Measurements from ENCODE around the gene NUP153. TPM values are rescaled to one million over a fixed set of nuclear protein-coding genes. Genes with fewer than 3 reads are reported as not detected.

NUP153 gene
- total RNA-seq, 1 experiment from 2014 or later = 36.3 TPM

DNA sequence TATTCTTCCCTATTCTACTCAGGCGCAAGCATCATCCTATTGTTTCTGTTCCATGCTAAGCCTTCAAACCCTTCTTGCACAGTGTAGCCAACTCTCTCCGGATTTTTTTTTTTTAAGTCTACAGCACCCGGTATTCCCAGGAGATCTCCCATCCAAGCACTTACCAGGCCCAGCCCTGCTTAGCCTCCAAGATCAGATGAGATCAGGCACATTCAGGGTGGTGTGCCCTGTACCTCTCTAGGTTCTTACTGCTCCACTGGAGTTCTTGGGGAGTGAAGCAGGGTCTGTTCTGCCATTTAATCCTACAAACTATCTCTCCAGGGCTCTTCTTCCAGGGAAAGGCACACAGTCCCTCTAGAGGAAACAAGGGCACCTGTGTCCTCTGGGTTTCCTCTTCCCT, 14.9 kb upstream of the NUP153 start:
- intact Hi-C loops (cut with micrococcal nuclease; ENCODE audit: unreplicated experiment) = no loop called here
- CTCF ChIA-PET = no interaction called here
- H3K9me3 Mint-ChIP-seq (ENCODE audit: low read depth, unreplicated experiment) = no peaks in the 10 kb centered on the region
- no peaks in the 10 kb centered on the region for H3K36me3 Mint-ChIP-seq (ENCODE audit: insufficient read depth, unreplicated experiment)
- H3K4me3 Mint-ChIP-seq (ENCODE audit: low read depth, unreplicated experiment) = no peak overlapping the region
- no peaks in the 10 kb centered on the region for H3K27me3 Mint-ChIP-seq (ENCODE audit: unreplicated experiment)
- peaks cover 8% of the 10 kb centered on the region for H3K4me1 Mint-ChIP-seq (ENCODE audit: low read depth, unreplicated experiment)
- no TSS peak for BruUV-seq (replicated peaks)
- TF ChIP-seq, protein P1, sequence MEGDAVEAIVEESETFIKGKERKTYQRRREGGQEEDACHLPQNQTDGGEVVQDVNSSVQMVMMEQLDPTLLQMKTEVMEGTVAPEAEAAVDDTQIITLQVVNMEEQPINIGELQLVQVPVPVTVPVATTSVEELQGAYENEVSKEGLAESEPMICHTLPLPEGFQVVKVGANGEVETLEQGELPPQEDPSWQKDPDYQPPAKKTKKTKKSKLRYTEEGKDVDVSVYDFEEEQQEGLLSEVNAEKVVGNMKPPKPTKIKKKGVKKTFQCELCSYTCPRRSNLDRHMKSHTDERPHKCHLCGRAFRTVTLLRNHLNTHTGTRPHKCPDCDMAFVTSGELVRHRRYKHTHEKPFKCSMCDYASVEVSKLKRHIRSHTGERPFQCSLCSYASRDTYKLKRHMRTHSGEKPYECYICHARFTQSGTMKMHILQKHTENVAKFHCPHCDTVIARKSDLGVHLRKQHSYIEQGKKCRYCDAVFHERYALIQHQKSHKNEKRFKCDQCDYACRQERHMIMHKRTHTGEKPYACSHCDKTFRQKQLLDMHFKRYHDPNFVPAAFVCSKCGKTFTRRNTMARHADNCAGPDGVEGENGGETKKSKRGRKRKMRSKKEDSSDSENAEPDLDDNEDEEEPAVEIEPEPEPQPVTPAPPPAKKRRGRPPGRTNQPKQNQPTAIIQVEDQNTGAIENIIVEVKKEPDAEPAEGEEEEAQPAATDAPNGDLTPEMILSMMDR (IDR thresholded peaks at IDR 0.05; ENCODE audit: unreplicated experiment) = no peak
- H3K27ac Mint-ChIP-seq (ENCODE audit: unreplicated experiment) = no peak overlapping the region
- DNase-seq = no peak

DNA sequence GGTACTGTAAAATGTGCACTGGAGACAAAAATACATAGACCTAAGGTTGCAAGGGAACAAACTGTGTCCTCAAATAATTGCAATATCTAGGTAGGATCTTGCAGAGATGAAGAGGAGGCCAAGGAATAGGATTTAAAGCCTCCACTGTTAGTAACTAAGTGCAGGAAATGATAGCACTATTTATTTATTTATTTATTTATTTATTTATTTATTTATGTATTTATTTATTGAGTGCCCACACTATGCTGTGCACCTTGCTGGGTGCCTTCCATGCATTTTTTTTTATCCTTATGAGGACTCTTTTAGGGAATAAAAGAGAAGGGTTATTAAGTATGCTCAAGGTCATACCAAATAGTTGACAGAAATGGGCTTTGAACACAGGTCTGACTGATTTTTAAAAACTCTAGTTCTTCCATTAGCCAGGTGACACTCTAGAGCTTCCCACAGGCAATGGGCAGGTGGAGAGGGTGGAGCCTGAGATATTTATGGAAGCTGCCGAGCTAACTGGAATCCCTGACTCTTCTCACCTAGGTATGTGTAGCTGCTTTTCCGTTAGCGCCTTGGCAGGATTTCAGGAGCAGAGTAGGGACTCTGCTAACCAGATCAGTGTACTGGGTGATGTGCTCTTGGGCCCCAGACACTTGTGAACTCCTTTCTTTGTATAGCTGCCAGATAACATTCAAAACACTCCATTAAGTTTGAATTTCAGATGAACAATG, 12.8 kb upstream of the NUP153 start:
- no peak for DNase-seq
- intact Hi-C loops (cut with micrococcal nuclease; ENCODE audit: unreplicated experiment) = no loop called here
- no peaks in the 10 kb centered on the region for H3K27me3 Mint-ChIP-seq (ENCODE audit: unreplicated experiment)
- no peak overlapping the region for H3K4me3 Mint-ChIP-seq (ENCODE audit: low read depth, unreplicated experiment)
- no peaks in the 10 kb centered on the region for H3K36me3 Mint-ChIP-seq (ENCODE audit: insufficient read depth, unreplicated experiment)
- peaks cover 19% of the 10 kb centered on the region for H3K4me1 Mint-ChIP-seq (ENCODE audit: low read depth, unreplicated experiment)
- no peaks in the 10 kb centered on the region for H3K9me3 Mint-ChIP-seq (ENCODE audit: low read depth, unreplicated experiment)
- TF ChIP-seq, protein P1 (IDR thresholded peaks at IDR 0.05; ENCODE audit: unreplicated experiment) = no peak
- H3K27ac Mint-ChIP-seq (ENCODE audit: unreplicated experiment) = no peak overlapping the region
- BruUV-seq (replicated peaks) = no TSS peak
- CTCF ChIA-PET = interaction anchor here (0.6 kb wide), 1 partner anchor 13 kb away, joined by 3 read pairs; the partner anchor contains the start of gene NUP153

DNA sequence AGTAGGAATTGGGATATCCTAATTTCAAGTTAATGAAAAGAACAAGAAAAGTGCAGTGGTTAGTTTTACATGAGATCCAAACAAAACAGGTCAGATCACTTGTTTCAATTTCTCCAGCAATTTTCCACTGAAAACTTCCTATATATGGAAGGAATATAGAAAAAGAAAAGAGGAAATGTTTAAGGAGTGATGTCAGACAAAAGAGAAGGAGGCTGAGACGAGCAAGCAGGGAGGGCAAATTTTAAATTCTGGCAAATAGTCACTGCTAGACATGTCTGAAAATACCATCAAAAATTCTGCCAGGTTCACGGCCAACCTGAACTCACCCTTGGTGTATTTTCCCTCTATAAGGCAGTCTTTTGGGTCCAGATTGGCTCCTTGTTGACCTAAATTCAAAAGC, 9.5 kb upstream of the NUP153 start:
- TF ChIP-seq, protein P1 (IDR thresholded peaks at IDR 0.05; ENCODE audit: unreplicated experiment) = no peak
- Mint-ChIP-seq H3K4me3 (ENCODE audit: low read depth, unreplicated experiment) (no peak overlapping the region), H3K4me1 (ENCODE audit: low read depth, unreplicated experiment) (peaks cover 11% of the 10 kb centered on the region), H3K36me3 (ENCODE audit: insufficient read depth, unreplicated experiment) (no peaks in the 10 kb centered on the region), H3K9me3 (ENCODE audit: low read depth, unreplicated experiment) (no peaks in the 10 kb centered on the region), H3K27me3 (ENCODE audit: unreplicated experiment) (no peaks in the 10 kb centered on the region), H3K27ac (ENCODE audit: unreplicated experiment) (no peak overlapping the region)
- CTCF ChIA-PET = no interaction called here
- no TSS peak for BruUV-seq (replicated peaks)
- intact Hi-C loops (cut with micrococcal nuclease; ENCODE audit: unreplicated experiment) = no loop called here
- no peak for DNase-seq

DNA sequence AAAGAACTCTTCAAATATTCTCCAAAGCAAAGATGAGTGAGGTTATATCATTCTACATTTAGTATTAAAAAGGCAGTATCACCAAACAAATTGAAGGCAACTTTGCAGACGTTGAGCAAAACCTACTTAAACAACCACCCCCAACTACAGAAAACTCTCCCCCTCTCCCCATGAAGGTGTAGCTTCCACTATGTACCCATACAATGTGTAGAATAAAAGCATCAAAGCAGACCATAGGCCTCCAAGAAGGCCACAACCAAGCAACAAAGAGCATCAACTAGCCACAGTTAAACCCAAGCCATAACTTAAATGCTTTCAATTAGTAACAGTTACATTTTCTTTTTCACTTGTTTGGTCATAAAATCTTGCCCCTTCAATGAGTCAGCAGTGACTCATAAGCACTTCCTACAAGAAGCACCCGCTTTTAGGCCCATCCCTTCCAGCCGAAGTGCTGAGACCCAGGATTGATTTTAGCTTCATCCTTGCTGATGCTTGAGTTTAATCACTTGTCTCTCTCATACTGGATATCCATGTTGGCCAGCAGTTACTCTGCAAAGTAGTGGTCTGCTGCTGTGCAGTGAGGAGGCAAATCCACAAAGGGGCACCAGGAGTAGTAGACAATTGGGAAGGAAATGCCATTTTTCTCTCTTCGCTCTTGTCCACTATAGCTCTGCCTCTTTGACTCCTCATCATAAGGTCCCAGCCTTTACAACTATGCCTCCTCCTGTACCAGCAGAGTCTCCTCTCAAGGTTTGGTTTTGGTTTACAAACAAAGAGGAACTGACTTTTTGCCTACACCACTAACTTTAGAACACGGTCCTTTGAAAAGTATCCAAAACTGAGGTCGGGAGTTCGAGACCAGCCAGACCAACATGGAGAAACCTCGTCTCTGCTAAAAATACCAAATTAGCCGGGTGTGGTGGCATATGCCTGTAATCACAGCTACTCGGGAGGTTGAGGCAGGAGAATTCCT, 8.4 kb upstream of the NUP153 start:
- peak; percentile 20 for DNase-seq
- BruUV-seq (replicated peaks) = no TSS peak

More for the DNA sequence above, 8.4 kb upstream of the NUP153 start:
- intact Hi-C loops (cut with micrococcal nuclease; ENCODE audit: unreplicated experiment) = no loop called here
- H3K4me3 Mint-ChIP-seq (ENCODE audit: low read depth, unreplicated experiment) = no peak overlapping the region
- TF ChIP-seq, protein P1 (IDR thresholded peaks at IDR 0.05; ENCODE audit: unreplicated experiment) = no peak
- no peaks in the 10 kb centered on the region for H3K36me3 Mint-ChIP-seq (ENCODE audit: insufficient read depth, unreplicated experiment)
- CTCF ChIA-PET = interaction anchor here (0.6 kb wide), 1 partner anchor 98 kb away, joined by 3 read pairs; no protein-coding TSS in a partner anchor
- no peak overlapping the region for H3K27ac Mint-ChIP-seq (ENCODE audit: unreplicated experiment)
- H3K27me3 Mint-ChIP-seq (ENCODE audit: unreplicated experiment) = no peaks in the 10 kb centered on the region
- no peaks in the 10 kb centered on the region for H3K9me3 Mint-ChIP-seq (ENCODE audit: low read depth, unreplicated experiment)
- peaks cover 11% of the 10 kb centered on the region for H3K4me1 Mint-ChIP-seq (ENCODE audit: low read depth, unreplicated experiment)

Measured in Calu3 (cell line).